Tibial nerve (tissue), 3 donors: ENCODE measurements around the gene AAK1.

Experiments
- POLR2A ChIP-seq, 2 donors: fragments of 450-650 bp; IDR thresholded peaks; one replicate each; pipeline ENCODE4 v1.6.1; 2017; ENCODE audit warnings: antibody characterized with exemption in 2 of 2, mild to moderate bottlenecking in 2 of 2, moderate library complexity in 2 of 2
- TF ChIP-seq, protein P1 (sequence below), 5 experiments: fragments of 200-600 bp in 3 of 5; fragments of 450-650 bp in 2 of 5; sonication (generic) in 3 of 5; IDR thresholded peaks; one replicate each; pipeline ENCODE4 v1.5.1; 2016 to 2019; ENCODE audit warnings: antibody characterized with exemption in 5 of 5, mild to moderate bottlenecking in 3 of 5, moderate library complexity in 2 of 5

DNA sequence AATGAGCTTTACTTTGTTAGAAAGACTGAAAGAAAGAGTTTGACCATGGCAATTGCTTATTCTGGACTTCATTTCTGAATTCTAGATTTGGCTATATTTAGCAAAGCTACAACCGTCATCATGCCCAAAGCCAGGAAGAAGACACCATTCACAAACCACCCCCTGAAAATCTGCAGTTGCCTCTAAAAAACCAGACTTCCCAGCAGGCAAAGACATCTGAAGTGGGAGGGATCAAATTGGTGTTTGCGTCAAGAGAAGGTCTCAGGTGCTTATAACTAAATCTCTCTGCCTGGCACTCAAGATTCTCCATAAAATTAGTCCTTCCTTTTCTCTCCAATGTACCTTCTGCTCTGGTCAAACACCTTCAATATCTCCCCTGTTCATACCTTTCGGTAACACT is 5.6 kb downstream of the AAK1 start:
- TF ChIP-seq, protein P1, sequence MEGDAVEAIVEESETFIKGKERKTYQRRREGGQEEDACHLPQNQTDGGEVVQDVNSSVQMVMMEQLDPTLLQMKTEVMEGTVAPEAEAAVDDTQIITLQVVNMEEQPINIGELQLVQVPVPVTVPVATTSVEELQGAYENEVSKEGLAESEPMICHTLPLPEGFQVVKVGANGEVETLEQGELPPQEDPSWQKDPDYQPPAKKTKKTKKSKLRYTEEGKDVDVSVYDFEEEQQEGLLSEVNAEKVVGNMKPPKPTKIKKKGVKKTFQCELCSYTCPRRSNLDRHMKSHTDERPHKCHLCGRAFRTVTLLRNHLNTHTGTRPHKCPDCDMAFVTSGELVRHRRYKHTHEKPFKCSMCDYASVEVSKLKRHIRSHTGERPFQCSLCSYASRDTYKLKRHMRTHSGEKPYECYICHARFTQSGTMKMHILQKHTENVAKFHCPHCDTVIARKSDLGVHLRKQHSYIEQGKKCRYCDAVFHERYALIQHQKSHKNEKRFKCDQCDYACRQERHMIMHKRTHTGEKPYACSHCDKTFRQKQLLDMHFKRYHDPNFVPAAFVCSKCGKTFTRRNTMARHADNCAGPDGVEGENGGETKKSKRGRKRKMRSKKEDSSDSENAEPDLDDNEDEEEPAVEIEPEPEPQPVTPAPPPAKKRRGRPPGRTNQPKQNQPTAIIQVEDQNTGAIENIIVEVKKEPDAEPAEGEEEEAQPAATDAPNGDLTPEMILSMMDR (IDR thresholded peaks at IDR 0.05) = no peak
- TF ChIP-seq POLR2A (IDR thresholded peaks at IDR 0.05) = no peak
